DMS53 treated with DMSO at 0.1 percent for 48 hours (cell line): ENCODE data around the gene KCNG2.

Experiments
- DNase-seq: peaks from one replicate; lab custom pipeline; 2025; ENCODE audit not compliant: unreplicated experiment; lab: John Stamatoyannopoulos, UW

Gene KCNG2

GRCh38 chr18:79921984-79922965, 124.5 kb downstream of the KCNG2 start:
- DNase-seq = no peak

- no peak for DNase-seq
These were observed 125.3 kb downstream of the KCNG2 start for GRCh38 chr18:79922971-79923411.

GRCh38 chr18:79923896-79924585, 126.3 kb downstream of the KCNG2 start:
- DNase-seq = no peak

GRCh38 chr18:79924814-79925731, 127.3 kb downstream of the KCNG2 start:
- DNase-seq = no peak

GRCh38 chr18:79926306-79926705, 128.6 kb downstream of the KCNG2 start:
- no peak for DNase-seq

GRCh38 chr18:79926715-79927606, 129.2 kb downstream of the KCNG2 start:
- no peak for DNase-seq

GRCh38 chr18:79927607-79928562, 130.1 kb downstream of the KCNG2 start:
- DNase-seq = no peak

- DNase-seq = no peak
These were observed 130.8 kb downstream of the KCNG2 start for GRCh38 chr18:79928563-79928960.

- no peak for DNase-seq
These were observed 132.4 kb downstream of the KCNG2 start for GRCh38 chr18:79930020-79930642.

- DNase-seq = no peak
These were observed 133.7 kb downstream of the KCNG2 start for GRCh38 chr18:79931475-79931874.

GRCh38 chr18:79932907-79933306, 135.2 kb downstream of the KCNG2 start:
- no peak for DNase-seq

GRCh38 chr18:79933765-79934164, 136.0 kb downstream of the KCNG2 start:
- DNase-seq = no peak

- no peak for DNase-seq
These were observed 136.8 kb downstream of the KCNG2 start for GRCh38 chr18:79934311-79935097.

- no peak for DNase-seq
These were observed 137.4 kb downstream of the KCNG2 start for GRCh38 chr18:79935098-79935480.

GRCh38 chr18:79935499-79935898, 137.8 kb downstream of the KCNG2 start:
- DNase-seq = no peak

GRCh38 chr18:79935925-79936324, 138.2 kb downstream of the KCNG2 start:
- DNase-seq = no peak

- DNase-seq = no peak
These were observed 138.9 kb downstream of the KCNG2 start for GRCh38 chr18:79936641-79937040.
